PC-9 (cell line): ENCODE measurements around the gene ACSF2. TPM values are rescaled to one million over a fixed set of nuclear protein-coding genes. Genes with fewer than 3 reads are reported as not detected.

ENCODE experiments used
- BruUV-seq: library from RNA; stranded (reverse); fragments of 400-500 nt; replicated peaks from 2 replicates; lab custom pipeline; 2021; lab: Mats Ljungman, UMichigan
- CTCF ChIA-PET: fragments of 300-600 bp; sonication (Branson Sonifier 250); formaldehyde crosslinking; loops from one replicate; lab custom pipeline; 2022; ENCODE audit warnings: antibody characterized with exemption; lab: Charles Lee
- POLR2A ChIA-PET: fragments of 300-600 bp; sonication (Branson Sonifier 250); formaldehyde crosslinking; loops from one replicate; lab custom pipeline; 2022; ENCODE audit warnings: antibody characterized with exemption; ENCODE audit not compliant: unreplicated experiment; lab: Charles Lee
- DNase-seq, 2 experiments: peaks; one replicate each; pipeline versions ENCODE4 v3.0.0 to v3.0.0-alpha.2; 2015 to 2022; ENCODE audit warnings: mixed read lengths in 1 of 2
- H2AFZ ChIP-seq: fragments of 200-600 bp; sonication (generic); 2 replicates; pipeline ENCODE4 v1.8.1; 2017; ENCODE audit warnings: antibody characterized with exemption
- H3F3A ChIP-seq: fragments of 200-600 bp; sonication (generic); 2 replicates; pipeline ENCODE4 v1.8.1; 2017; ENCODE audit warnings: antibody characterized with exemption, mild to moderate bottlenecking, low read depth; ENCODE audit not compliant: insufficient read depth
- H3K27ac ChIP-seq: fragments of 200-600 bp; sonication (generic); 2 replicates; pipeline ENCODE4 v1.6.1; 2016; ENCODE audit warnings: mixed run types
- H3K27me3 ChIP-seq: fragments of 200-600 bp; sonication (generic); 2 replicates; pipeline ENCODE4 v1.6.1; 2016; ENCODE audit warnings: low read depth, mixed run types; ENCODE audit not compliant: insufficient read depth
- H3K36me3 ChIP-seq: fragments of 200-600 bp; sonication (generic); 2 replicates; pipeline ENCODE4 v1.6.1; 2016; ENCODE audit warnings: low read depth, mixed run types
- H3K4me1 ChIP-seq: fragments of 200-600 bp; sonication (generic); replicated peaks from 2 replicates; pipeline ENCODE4 v1.6.1; 2016; ENCODE audit warnings: mixed run types; ENCODE audit not compliant: insufficient read depth
- H3K4me2 ChIP-seq: fragments of 200-600 bp; sonication (generic); 2 replicates; pipeline ENCODE4 v1.6.1; 2017; ENCODE audit warnings: mixed run types
- H3K4me3 ChIP-seq: fragments of 200-600 bp; sonication (generic); 2 replicates; pipeline ENCODE4 v1.6.1; 2016; ENCODE audit warnings: mixed run types
- H3K79me2 ChIP-seq: fragments of 200-600 bp; sonication (generic); 2 replicates; pipeline ENCODE4 v1.6.1; 2017; ENCODE audit warnings: low read depth, mixed run types
- H3K9me2 ChIP-seq: fragments of 200-600 bp; sonication (generic); 2 replicates; pipeline ENCODE4 v1.8.1; 2017; ENCODE audit warnings: mild to moderate bottlenecking; ENCODE audit not compliant: insufficient read depth
- H3K9me3 ChIP-seq: fragments of 200-600 bp; sonication (generic); 2 replicates; pipeline ENCODE4 v1.8.1; 2016; ENCODE audit warnings: low read depth; ENCODE audit not compliant: insufficient read depth
- H4K20me1 ChIP-seq: fragments of 200-600 bp; sonication (generic); 2 replicates; pipeline ENCODE4 v1.8.1; 2017; ENCODE audit not compliant: insufficient read depth
- EZH2 ChIP-seq: fragments of 200-600 bp; sonication (generic); IDR thresholded peaks from 2 replicates; pipeline ENCODE4 v1.8.0; 2017; ENCODE audit warnings: antibody characterized with exemption, low read depth
- intact Hi-C: fragments of 100-400 bp; cut with micrococcal nuclease; formaldehyde crosslinking; loops from one replicate; pipeline ENCODE4 v1.10.0; 2022; ENCODE audit not compliant: unreplicated experiment
- total RNA-seq: library from RNA; stranded (reverse); gene quantifications from 2 replicates; pipeline ENCODE4 v1.2.3, GENCODE V29; 2021
- TF ChIP-seq, protein P1 (sequence below): fragments of 200-600 bp; sonication (generic); conservative IDR thresholded peaks from 2 replicates; pipeline ENCODE4 v1.6.1; 2017; ENCODE audit warnings: mixed run types, antibody characterized with exemption, mild to moderate bottlenecking, moderate library complexity

Gene ACSF2
- total RNA-seq, 1 experiment from 2014 or later = 154 TPM

DNA sequence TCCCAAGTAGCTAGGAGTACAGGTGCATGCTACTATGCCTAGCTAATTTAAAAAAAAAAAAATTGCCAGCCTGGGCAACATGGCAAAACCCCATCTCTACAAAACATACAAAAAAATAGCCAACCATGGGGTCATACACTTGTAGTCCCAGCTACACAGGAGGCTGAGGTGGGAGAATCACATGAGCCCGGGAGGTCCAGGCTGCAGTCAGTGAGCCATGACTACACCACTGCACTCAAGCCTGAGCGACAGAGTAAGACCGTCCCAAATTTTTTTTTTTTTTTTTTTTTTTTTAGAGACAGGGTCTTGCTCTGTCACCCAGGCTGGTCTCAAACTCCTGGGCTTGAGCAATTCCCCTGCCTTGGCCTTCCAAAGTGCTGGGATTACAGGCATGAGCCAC is 27.9 kb downstream of the ACSF2 start:
- peaks cover 76% of the 10 kb centered on the region for H3K4me1 ChIP-seq
- TF ChIP-seq, protein P1, sequence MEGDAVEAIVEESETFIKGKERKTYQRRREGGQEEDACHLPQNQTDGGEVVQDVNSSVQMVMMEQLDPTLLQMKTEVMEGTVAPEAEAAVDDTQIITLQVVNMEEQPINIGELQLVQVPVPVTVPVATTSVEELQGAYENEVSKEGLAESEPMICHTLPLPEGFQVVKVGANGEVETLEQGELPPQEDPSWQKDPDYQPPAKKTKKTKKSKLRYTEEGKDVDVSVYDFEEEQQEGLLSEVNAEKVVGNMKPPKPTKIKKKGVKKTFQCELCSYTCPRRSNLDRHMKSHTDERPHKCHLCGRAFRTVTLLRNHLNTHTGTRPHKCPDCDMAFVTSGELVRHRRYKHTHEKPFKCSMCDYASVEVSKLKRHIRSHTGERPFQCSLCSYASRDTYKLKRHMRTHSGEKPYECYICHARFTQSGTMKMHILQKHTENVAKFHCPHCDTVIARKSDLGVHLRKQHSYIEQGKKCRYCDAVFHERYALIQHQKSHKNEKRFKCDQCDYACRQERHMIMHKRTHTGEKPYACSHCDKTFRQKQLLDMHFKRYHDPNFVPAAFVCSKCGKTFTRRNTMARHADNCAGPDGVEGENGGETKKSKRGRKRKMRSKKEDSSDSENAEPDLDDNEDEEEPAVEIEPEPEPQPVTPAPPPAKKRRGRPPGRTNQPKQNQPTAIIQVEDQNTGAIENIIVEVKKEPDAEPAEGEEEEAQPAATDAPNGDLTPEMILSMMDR = no peak
- TF ChIP-seq EZH2 = no peak
- no peaks in the 10 kb centered on the region for H3K9me3 ChIP-seq
- intact Hi-C loops = no loop called here
- no peak overlapping the region for H2AFZ ChIP-seq
- peak overlapping the region; percentile 64 for H3K27ac ChIP-seq
- BruUV-seq = no TSS peak
- H3K27me3 ChIP-seq = no peaks in the 10 kb centered on the region
- ChIA-PET POLR2A (no interaction called here), CTCF (interaction anchor here (0.6 kb wide), 1 partner anchor 58 kb away, joined by 3 read pairs; no protein-coding TSS in a partner anchor)
- peaks cover 70% of the 10 kb centered on the region for H3F3A ChIP-seq
- H3K4me3 ChIP-seq = no peak overlapping the region
- no peaks in the 10 kb centered on the region for H4K20me1 ChIP-seq
- H3K36me3 ChIP-seq = peaks cover 15% of the 10 kb centered on the region
- H3K4me2 ChIP-seq = peak overlapping the region; percentile 70; the same call in 1 of the 2 replicates
- H3K9me2 ChIP-seq = no peaks in the 10 kb centered on the region
- H3K79me2 ChIP-seq = peaks cover 77% of the 10 kb centered on the region
- DNase-seq = peak in 1 of 2 experiments; percentile 15

- TF ChIP-seq EZH2 = no peak
- TF ChIP-seq, protein P1 = no peak
- Histone ChIP-seq H3K4me2 (no peak overlapping the region), H3K27me3 (no peaks in the 10 kb centered on the region), H3K9me3 (no peaks in the 10 kb centered on the region), H2AFZ (no peak overlapping the region), H3K79me2 (peaks cover 43% of the 10 kb centered on the region), H4K20me1 (no peaks in the 10 kb centered on the region), H3K9me2 (no peaks in the 10 kb centered on the region), H3K4me3 (no peak overlapping the region), H3K27ac (no peak overlapping the region), H3K4me1 (peaks cover 52% of the 10 kb centered on the region), H3K36me3 (peaks cover 25% of the 10 kb centered on the region), H3F3A (peaks cover 46% of the 10 kb centered on the region)
- DNase-seq = no peak
- no TSS peak for BruUV-seq
- CTCF ChIA-PET = no interaction called here
- POLR2A ChIA-PET = no interaction called here
- intact Hi-C loops = no loop called here
These were observed 31.6 kb downstream of the ACSF2 start for GRCh38 chr17:50457621-50458020.

DNA sequence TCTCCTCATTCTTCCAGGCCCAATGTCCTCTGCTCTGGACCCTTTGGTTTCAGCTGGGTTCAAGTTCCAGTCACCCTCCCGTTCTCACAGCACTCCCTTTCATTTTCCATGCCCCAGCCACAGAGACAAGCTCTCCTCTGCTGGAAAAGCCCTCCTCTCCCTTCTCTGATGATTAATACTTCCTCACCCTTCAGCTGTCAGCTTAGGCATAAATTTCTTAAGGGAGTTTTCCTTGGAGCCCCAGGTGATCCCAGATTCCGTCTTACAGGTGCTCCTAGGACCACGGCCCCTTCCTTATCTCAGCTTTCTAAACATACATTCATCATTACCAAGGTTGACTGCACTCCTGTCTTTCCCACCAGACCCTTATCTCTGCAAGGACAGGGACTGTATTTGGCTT is 32.3 kb downstream of the ACSF2 start:
- Histone ChIP-seq H4K20me1 (no peaks in the 10 kb centered on the region), H3K4me3 (no peak overlapping the region), H3K9me2 (no peaks in the 10 kb centered on the region), H3K79me2 (peaks cover 40% of the 10 kb centered on the region), H3K36me3 (peaks cover 31% of the 10 kb centered on the region), H3K9me3 (no peaks in the 10 kb centered on the region), H3K27me3 (no peaks in the 10 kb centered on the region), H3K27ac (0 out of 2 replicates have a peak overlapping the region, but pooled peaks have one; percentile 9), H3K4me1 (peaks cover 46% of the 10 kb centered on the region), H2AFZ (no peak overlapping the region), H3F3A (peaks cover 40% of the 10 kb centered on the region), H3K4me2 (no peak overlapping the region)
- no peak for DNase-seq
- BruUV-seq = no TSS peak
- intact Hi-C loops = no loop called here
- POLR2A ChIA-PET = no interaction called here
- no peak for TF ChIP-seq EZH2
- TF ChIP-seq, protein P1 = no peak
- CTCF ChIA-PET = no interaction called here
